ENCODE measurements around the gene ZNF234. TPM values are rescaled to one million over a fixed set of nuclear protein-coding genes. Genes with fewer than 3 reads are reported as not detected.
"Not testable (repeated sequence)": the region's sequence is repeated elsewhere in the genome, so short reads cannot be mapped to it uniquely, and the experiment has no call there.

Gene ZNF234
- total and polyA plus RNA-seq, 4 donors = 2.3 to 18.5 (median 6.1) TPM

GRCh38 chr19:44192127-44192526 is 50.8 kb downstream of the ZNF234 start:
- no peak for ATAC-seq (ENCODE audit: low FRiP score)
- no peaks in the 10 kb centered on the region for H3K27me3 ChIP-seq (ENCODE audit: control insufficient read depth in 1 of 2, insufficient read depth in 2 of 2, low read length in 1 of 2)
- DNase-seq = no peak
- H3K27ac ChIP-seq (ENCODE audit: low read depth in 1 of 2, low read length in 2 of 2) = no peak overlapping the region
- peaks cover 9% of the 10 kb centered on the region for H3K9me3 ChIP-seq (ENCODE audit: control insufficient read depth, low read length)
- H3K4me1 ChIP-seq (ENCODE audit: control insufficient read depth in 1 of 2, insufficient read depth in 2 of 2, low read length in 2 of 2) = no peaks in the 10 kb centered on the region
- intact Hi-C loops (cut with DNase I) = no loop called here
- no peak overlapping the region for H3K4me3 ChIP-seq (ENCODE audit: low read length in 2 of 2)
- H3K36me3 ChIP-seq (ENCODE audit: control insufficient read depth in 1 of 2, insufficient read depth in 2 of 2, low read length in 1 of 2) = no peaks in the 10 kb centered on the region
- 70 to 71% methylated on average over 5 of the region's 5 CpGs for WGBS, 2 donors

GRCh38 chr19:44196772-44197171 is 55.4 kb downstream of the ZNF234 start:
- H3K36me3 ChIP-seq (ENCODE audit: control insufficient read depth in 1 of 2, insufficient read depth in 2 of 2, low read length in 1 of 2) = no peaks in the 10 kb centered on the region
- ATAC-seq (ENCODE audit: low FRiP score) = no peak
- no peaks in the 10 kb centered on the region for H3K27me3 ChIP-seq (ENCODE audit: control insufficient read depth in 1 of 2, insufficient read depth in 2 of 2, low read length in 1 of 2)
- intact Hi-C loops (cut with DNase I) = no loop called here
- no peak overlapping the region for H3K27ac ChIP-seq (ENCODE audit: low read depth in 1 of 2, low read length in 2 of 2)
- no peaks in the 10 kb centered on the region for H3K4me1 ChIP-seq (ENCODE audit: control insufficient read depth in 1 of 2, insufficient read depth in 2 of 2, low read length in 2 of 2)
- H3K4me3 ChIP-seq (ENCODE audit: low read length in 2 of 2) = no peak overlapping the region
- H3K9me3 ChIP-seq (ENCODE audit: control insufficient read depth, low read length) = peaks cover 12% of the 10 kb centered on the region
- DNase-seq = no peak

GRCh38 chr19:44202470-44202869 is 61.1 kb downstream of the ZNF234 start:
- ATAC-seq (ENCODE audit: low FRiP score) = no peak
- no peak overlapping the region for H3K27ac ChIP-seq (ENCODE audit: low read depth in 1 of 2, low read length in 2 of 2)
- no peak overlapping the region for H3K4me3 ChIP-seq (ENCODE audit: low read length in 2 of 2)
- H3K36me3 ChIP-seq (ENCODE audit: control insufficient read depth in 1 of 2, insufficient read depth in 2 of 2, low read length in 1 of 2) = no peaks in the 10 kb centered on the region
- DNase-seq = no peak
- intact Hi-C loops (cut with DNase I) = no loop called here
- H3K9me3 ChIP-seq (ENCODE audit: control insufficient read depth, low read length) = peaks cover 7% of the 10 kb centered on the region
- WGBS, 2 donors = 58 to 59% methylated on average over 1 of the region's 1 CpG
- H3K4me1 ChIP-seq (ENCODE audit: control insufficient read depth in 1 of 2, insufficient read depth in 2 of 2, low read length in 2 of 2) = no peaks in the 10 kb centered on the region
- no peaks in the 10 kb centered on the region for H3K27me3 ChIP-seq (ENCODE audit: control insufficient read depth in 1 of 2, insufficient read depth in 2 of 2, low read length in 1 of 2)

- no peaks in the 10 kb centered on the region for H3K36me3 ChIP-seq (ENCODE audit: control insufficient read depth in 1 of 2, insufficient read depth in 2 of 2, low read length in 1 of 2)
- H3K4me3 ChIP-seq (ENCODE audit: low read length in 2 of 2) = no peak overlapping the region
- H3K4me1 ChIP-seq (ENCODE audit: control insufficient read depth in 1 of 2, insufficient read depth in 2 of 2, low read length in 2 of 2) = no peaks in the 10 kb centered on the region
- no peak overlapping the region for H3K27ac ChIP-seq (ENCODE audit: low read depth in 1 of 2, low read length in 2 of 2)
- WGBS, 2 donors = 96% methylated on average over 2 of the region's 2 CpGs; no CpG with 5 or more reads in 1 of the 2 donors
- intact Hi-C loops (cut with DNase I) = no loop called here
- H3K27me3 ChIP-seq (ENCODE audit: control insufficient read depth in 1 of 2, insufficient read depth in 2 of 2, low read length in 1 of 2) = no peaks in the 10 kb centered on the region
- H3K9me3 ChIP-seq (ENCODE audit: control insufficient read depth, low read length) = peaks cover 7% of the 10 kb centered on the region
- DNase-seq (no peak), ATAC-seq (ENCODE audit: low FRiP score) (no peak)
Observed at GRCh38 chr19:44202974-44203373, 61.6 kb downstream of the ZNF234 start.

- ATAC-seq (ENCODE audit: low FRiP score); H3K4me1 ChIP-seq (ENCODE audit: control insufficient read depth in 1 of 2, insufficient read depth in 2 of 2, low read length in 2 of 2); H3K27ac ChIP-seq (ENCODE audit: low read depth in 1 of 2, low read length in 2 of 2); H3K4me3 ChIP-seq (ENCODE audit: low read length in 2 of 2); H3K27me3 ChIP-seq (ENCODE audit: control insufficient read depth in 1 of 2, insufficient read depth in 2 of 2, low read length in 1 of 2); H3K9me3 ChIP-seq (ENCODE audit: control insufficient read depth, low read length); intact Hi-C loops (cut with DNase I); DNase-seq; H3K36me3 ChIP-seq (ENCODE audit: control insufficient read depth in 1 of 2, insufficient read depth in 2 of 2, low read length in 1 of 2): not testable (repeated sequence)
- WGBS, 2 donors = 92 to 94% methylated on average over 25 to 31 of the region's 31 CpGs
Observed at GRCh38 chr19:44203877-44204276, 62.5 kb downstream of the ZNF234 start.

- no peaks in the 10 kb centered on the region for H3K4me1 ChIP-seq (ENCODE audit: control insufficient read depth in 1 of 2, insufficient read depth in 2 of 2, low read length in 2 of 2)
- no peak overlapping the region for H3K4me3 ChIP-seq (ENCODE audit: low read length in 2 of 2)
- H3K27me3 ChIP-seq (ENCODE audit: control insufficient read depth in 1 of 2, insufficient read depth in 2 of 2, low read length in 1 of 2) = no peaks in the 10 kb centered on the region
- WGBS, 2 donors = 73 to 88% methylated on average over 2 of the region's 2 CpGs
- no peak overlapping the region for H3K27ac ChIP-seq (ENCODE audit: low read depth in 1 of 2, low read length in 2 of 2)
- no peaks in the 10 kb centered on the region for H3K36me3 ChIP-seq (ENCODE audit: control insufficient read depth in 1 of 2, insufficient read depth in 2 of 2, low read length in 1 of 2)
- peaks cover 1% of the 10 kb centered on the region for H3K9me3 ChIP-seq (ENCODE audit: control insufficient read depth, low read length)
- intact Hi-C loops (cut with DNase I) = loop anchor here in 1 of 2 donors (5.0 kb wide), 1 partner anchor 103 kb away; the partner anchor contains the start of gene ZNF235
- DNase-seq (no peak), ATAC-seq (ENCODE audit: low FRiP score) (no peak)
Observed at GRCh38 chr19:44204772-44205171, 63.4 kb downstream of the ZNF234 start.

- ATAC-seq (ENCODE audit: low FRiP score) = peak; percentile 96
- Histone ChIP-seq H3K36me3 (ENCODE audit: control insufficient read depth in 1 of 2, insufficient read depth in 2 of 2, low read length in 1 of 2) (no peaks in the 10 kb centered on the region), H3K4me1 (ENCODE audit: control insufficient read depth in 1 of 2, insufficient read depth in 2 of 2, low read length in 2 of 2) (no peaks in the 10 kb centered on the region), H3K9me3 (ENCODE audit: control insufficient read depth, low read length) (no peaks in the 10 kb centered on the region), H3K27me3 (ENCODE audit: control insufficient read depth in 1 of 2, insufficient read depth in 2 of 2, low read length in 1 of 2) (no peaks in the 10 kb centered on the region), H3K4me3 (ENCODE audit: low read length in 2 of 2) (peak overlapping the region; percentile 38 to 42), H3K27ac (ENCODE audit: low read depth in 1 of 2, low read length in 2 of 2) (peak overlapping the region in 1 of 2 donors; percentile 32)
- WGBS, 2 donors = 4 to 5% methylated on average over 26 of the region's 26 CpGs
- intact Hi-C loops (cut with DNase I) = loop anchor here in 1 of 2 donors (5.0 kb wide), 1 partner anchor 100 kb away; the partner anchor contains the start of gene ZNF235
- DNase-seq = peak; percentile 92 to 93
Observed at GRCh38 chr19:44207126-44207803, 65.9 kb downstream of the ZNF234 start.

Other genes with a start within 250 kb of the ZNF234 start
- 10 to 100 TPM; 14.3 to 18.5 TPM for gene ZNF45, start 206.3 kb upstream of the ZNF234 start, total RNA-seq
- gene ZNF45, start 206.3 kb upstream of the ZNF234 start, polyA plus RNA-seq = 1 to 10 TPM; 3.4 to 9.0 TPM
- gene ZNF221, start 190.3 kb upstream of the ZNF234 start, total RNA-seq = 1 to 10 TPM; 5.9 to 8.8 TPM
- 1 to 10 TPM; 1.2 to 3.8 TPM for gene ZNF221, start 190.3 kb upstream of the ZNF234 start, polyA plus RNA-seq
- 10 to 100 TPM in 1 of 2 donors, 1 to 10 TPM in 1; 7.1 to 10.8 TPM for gene ZNF155, start 157.4 kb upstream of the ZNF234 start, total RNA-seq
- gene ZNF155, start 157.4 kb upstream of the ZNF234 start, polyA plus RNA-seq = 1 to 10 TPM; 6.0 to 9.0 TPM
- 1 to 10 TPM; 4.2 to 6.0 TPM for gene ZNF230, start 138.6 kb upstream of the ZNF234 start, total RNA-seq
- gene ZNF230, start 138.6 kb upstream of the ZNF234 start, polyA plus RNA-seq = 1 to 10 TPM in 1 of 2 donors, under 1 TPM in 1; 0.75 to 2.6 TPM
- gene ZNF222, start 116.2 kb upstream of the ZNF234 start, total RNA-seq = 1 to 10 TPM; 4.1 to 4.4 TPM
- 1 to 10 TPM; 3.9 to 5.4 TPM for gene ZNF222, start 116.2 kb upstream of the ZNF234 start, polyA plus RNA-seq
- gene ZNF223, start 89.5 kb upstream of the ZNF234 start, total RNA-seq = 1 to 10 TPM; 3.8 to 6.3 TPM
- 1 to 10 TPM; 3.5 to 4.6 TPM for gene ZNF223, start 89.5 kb upstream of the ZNF234 start, polyA plus RNA-seq
- 1 to 10 TPM; 2.7 to 3.7 TPM for gene ZNF284, start 69.4 kb upstream of the ZNF234 start, total RNA-seq
- gene ZNF284, start 69.4 kb upstream of the ZNF234 start, polyA plus RNA-seq = 1 to 10 TPM; 1.0 to 2.0 TPM
- gene ZNF224, start 47.2 kb upstream of the ZNF234 start, total RNA-seq = 10 to 100 TPM; 27.3 to 42.2 TPM
- gene ZNF224, start 47.2 kb upstream of the ZNF234 start, polyA plus RNA-seq = 10 to 100 TPM in 1 of 2 donors, 1 to 10 TPM in 1; 4.8 to 40.3 TPM
- gene ZNF225, start 28.2 kb upstream of the ZNF234 start, total RNA-seq = 1 to 10 TPM; 4.5 to 8.8 TPM
- gene ZNF225, start 28.2 kb upstream of the ZNF234 start, polyA plus RNA-seq = 1 to 10 TPM in 1 of 2 donors, under 1 TPM in 1; 0.50 to 2.6 TPM
- 10 to 100 TPM; 15.8 to 23.6 TPM for gene ZNF226, start 23.5 kb downstream of the ZNF234 start, total RNA-seq
- gene ZNF226, start 23.5 kb downstream of the ZNF234 start, polyA plus RNA-seq = 10 to 100 TPM in 1 of 2 donors, 1 to 10 TPM in 1; 9.5 to 28.2 TPM
- 10 to 100 TPM; 17.9 to 27.5 TPM for gene ZNF227, start 71.0 kb downstream of the ZNF234 start, total RNA-seq
- 1 to 10 TPM; 5.0 to 6.6 TPM for gene ZNF227, start 71.0 kb downstream of the ZNF234 start, polyA plus RNA-seq
- under 1 TPM; 0.19 to 0.36 TPM for gene ZNF233, start 118.3 kb downstream of the ZNF234 start, total RNA-seq
- under 1 TPM; 0.67 to 0.75 TPM for gene ZNF233, start 118.3 kb downstream of the ZNF234 start, polyA plus RNA-seq
- 10 to 100 TPM in 1 of 2 donors, 1 to 10 TPM in 1; 6.2 to 11.0 TPM for gene ZNF235, start 163.5 kb downstream of the ZNF234 start, total RNA-seq
- 1 to 10 TPM; 2.3 to 3.1 TPM for gene ZNF235, start 163.5 kb downstream of the ZNF234 start, polyA plus RNA-seq
- gene ZNF112, start 215.1 kb downstream of the ZNF234 start, total RNA-seq = 1 to 10 TPM; 4.9 to 8.0 TPM
- gene ZNF112, start 215.1 kb downstream of the ZNF234 start, polyA plus RNA-seq = 1 to 10 TPM; 1.9 to 2.9 TPM